ENCODE results near the gene SLC46A1. TPM values are rescaled to one million over a fixed set of nuclear protein-coding genes. Genes with fewer than 3 reads are reported as not detected.

Gene SLC46A1
- total and polyA plus RNA-seq, 2 of the 13 experiments (the other 11 are each of a cell fraction or from before 2014, with no cell fraction given) = 19.6 to 22.6 TPM

DNA sequence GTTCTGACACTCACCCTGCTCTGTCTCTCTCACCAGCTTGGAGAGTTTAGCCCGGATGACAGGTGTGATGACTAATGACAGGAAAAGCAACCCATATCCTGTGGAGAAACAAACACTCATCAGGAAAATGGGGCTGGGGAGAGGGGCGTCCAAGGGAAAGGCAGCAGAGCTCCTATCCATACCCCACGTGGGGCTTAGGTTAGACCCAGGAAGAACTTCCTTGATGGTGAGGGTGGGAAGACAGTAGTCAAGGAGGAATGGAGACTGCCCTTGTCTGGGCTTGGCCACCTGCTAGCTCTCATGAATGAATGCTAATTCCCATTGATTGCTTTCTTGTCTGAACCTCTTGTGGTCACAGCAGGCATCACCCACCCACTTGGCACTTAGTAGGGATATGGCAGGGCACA is 3.8 kb downstream of the SLC46A1 start (continued):
- TF ChIP-seq ZNF513 (CRISPR knock-in tag; conservative IDR thresholded peaks at IDR 0.05) (no peak), NPAS2 (CRISPR knock-in tag; IDR thresholded peaks at IDR 0.05; ENCODE audit: borderline replicate concordance) (no peak)

DNA sequence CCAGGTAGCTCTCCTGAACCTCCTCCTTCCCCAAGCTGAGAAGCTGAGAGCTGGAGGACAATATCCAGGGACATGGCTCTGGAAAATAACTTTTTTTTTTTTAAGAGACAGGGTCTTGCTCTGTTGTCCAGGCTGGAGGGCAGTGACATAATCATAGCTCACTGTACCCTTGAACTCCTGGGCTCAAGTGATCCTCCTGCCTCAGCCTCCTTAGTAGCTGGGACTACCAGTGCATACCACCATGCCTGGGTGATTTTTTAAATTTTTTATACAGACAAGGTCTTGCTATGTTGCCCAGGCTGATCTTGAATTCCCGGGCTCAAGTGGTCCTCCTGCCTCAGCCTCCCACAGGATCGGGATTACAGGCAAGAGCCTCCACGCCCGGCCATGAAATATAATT is 6.2 kb downstream of the SLC46A1 start:
- Histone ChIP-seq H3K4me3 (replicated peaks in 1 of 3; ENCODE audit: insufficient read depth in 1 of 3, low read depth in 2 of 3, low read length in 3 of 3) (no peak overlapping the region), H3K36me3 (replicated peaks in 1 of 2; ENCODE audit: control insufficient read depth in 1 of 2, insufficient read depth in 2 of 2, low read length in 2 of 2) (peaks cover 13 to 33% of the 10 kb centered on the region in 2 experiments), H2AFZ (ENCODE audit: low read length) (no peak overlapping the region), H3K79me2 (ENCODE audit: insufficient read depth, low read length) (peaks cover 8% of the 10 kb centered on the region), H3K4me2 (ENCODE audit: low read depth, low read length) (no peak overlapping the region), H3K9me3 (ENCODE audit: low read length) (no peaks in the 10 kb centered on the region), H3K27me3 (ENCODE audit: control insufficient read depth in 1 of 2, insufficient read depth in 2 of 2, low read length in 2 of 2) (no peaks in the 10 kb centered on the region), H3K4me1 (ENCODE audit: insufficient read depth, low read length) (peaks cover 53% of the 10 kb centered on the region), H3K9ac (ENCODE audit: insufficient read depth, low read depth, low read length) (no peak overlapping the region), H3K27ac (ENCODE audit: extremely low read length, insufficient read depth, low read length) (no peak overlapping the region), H4K20me1 (ENCODE audit: insufficient read depth, low read length) (no peaks in the 10 kb centered on the region)
- BruUV-seq (replicated peaks) = no TSS peak
- POLR2A ChIA-PET = interaction anchor here (1.2 to 3.1 kb wide), 5 partner anchors 17 to 52 kb away, joined by 3 to 18 read pairs (median 6); partner anchors contain the start of genes POLDIP2 and VTN
- 98% methylated on average over 4 of the region's 4 CpGs for WGBS (ENCODE audit: low lambda C conversion rate)
- CTCF ChIA-PET (ENCODE audit: low intra/inter-chr PET ratio, low total read pairs) = no interaction called here
- in situ Hi-C loops (cut with HindIII; ENCODE audit: extremely low pct_ligation_motif_present, low pct_unique_long_range_greater_than_20kb) (no loop called here), intact Hi-C loops (cut with micrococcal nuclease; ENCODE audit: unreplicated experiment) (no loop called here)
- no peak for FAIRE-seq
- no peak for ATAC-seq
- no peak for TF ChIP-seq SUZ12 (IDR thresholded peaks at IDR 0.05; ENCODE audit: low read depth, low read length)
- TF ChIP-seq ZNF121 (CRISPR knock-in tag; IDR thresholded peaks at IDR 0.05) = peak; percentile 73
- DNase-seq (ENCODE audit: low spot score) = no peak
